ENCODE measurements around the gene SETD9. TPM values are rescaled to one million over a fixed set of nuclear protein-coding genes. Genes with fewer than 3 reads are reported as not detected.

SETD9 gene
- total and polyA plus RNA-seq, 9 of the 15 experiments (the other 6 are each of a cell fraction or from before 2014, with no cell fraction given): 10.8 to 32.6 (median 19.8) TPM

GRCh38 chr5:56962286-56962685 lies 52.9 kb downstream of the SETD9 start:
- Histone ChIP-seq H3K4me2 (ENCODE audit: insufficient read depth, low read length) (no peak overlapping the region), H3K9ac (ENCODE audit: insufficient read depth in 1 of 2, low read depth in 2 of 2, low read length in 2 of 2) (no peak overlapping the region), H3K9me3 (replicated peaks; ENCODE audit: control insufficient read depth, insufficient read depth, low read depth, low read length) (no peaks in the 10 kb centered on the region), H3K4me3 (no peak overlapping the region), H3K36me3 (ENCODE audit: control insufficient read depth, insufficient read depth, low read length) (no peaks in the 10 kb centered on the region), H3K27ac (ENCODE audit: extremely low read depth, low read depth, low read length) (no peak overlapping the region), H3K4me1 (replicated peaks in 1 of 2; ENCODE audit: control insufficient read depth in 2 of 2, insufficient read depth in 2 of 2, low read length in 2 of 2) (no peaks in the 10 kb centered on the region), H3K9me1 (ENCODE audit: control insufficient read depth, insufficient read depth, low read length) (no peaks in the 10 kb centered on the region), H3K27me3 (ENCODE audit: control insufficient read depth in 2 of 2, insufficient read depth in 2 of 2, low read length in 2 of 2) (peaks cover 9 to 30% of the 10 kb centered on the region in 2 experiments; a peak in 4 of 5 replicates), H4K20me1 (replicated peaks; ENCODE audit: control insufficient read depth, insufficient read depth, low read length) (no peaks in the 10 kb centered on the region), H2AFZ (ENCODE audit: low read depth, low read length) (no peak overlapping the region), H3K79me2 (ENCODE audit: control insufficient read depth, insufficient read depth, low read length) (no peaks in the 10 kb centered on the region)
- WGBS (ENCODE audit: insufficient coverage, low coverage, missing lambda C conversion rate): 4% methylated on average over 2 of the region's 2 CpGs
- FAIRE-seq (no peak), DNase-seq (ENCODE audit: extremely low read depth in 1 of 4, low spot score in 3 of 4) (no peak), ATAC-seq (no peak)
- in situ Hi-C loops (cut with MboI) (no loop called here), intact Hi-C loops (cut with micrococcal nuclease) (no loop called here)
- no TSS peak for BruUV-seq (replicated peaks)
- POLR2A ChIA-PET: no interaction called here
- CTCF ChIA-PET (ENCODE audit: low intra/inter-chr PET ratio): no interaction called here
- TF ChIP-seq HDAC6 (IDR thresholded peaks at IDR 0.05; ENCODE audit: low read depth, low read length) (no peak), AFF1 (IDR thresholded peaks at IDR 0.05; ENCODE audit: low read depth in 1 of 2, partially characterized antibody in 2 of 2) (no peak), SRSF3 (IDR thresholded peaks at IDR 0.05; ENCODE audit: insufficient read depth, low read length) (no peak), U2AF1 (optimal IDR thresholded peaks at IDR 0.05; ENCODE audit: low read depth, low read length) (no peak), HEY1 (CRISPR knock-in tag; IDR thresholded peaks at IDR 0.05; ENCODE audit: borderline replicate concordance) (no peak), CBX5 (IDR thresholded peaks at IDR 0.05; ENCODE audit: borderline replicate concordance, low read depth) (no peak), ZNF232 (CRISPR knock-in tag; IDR thresholded peaks at IDR 0.05) (no peak), ZNF609 (CRISPR knock-in tag; IDR thresholded peaks at IDR 0.05; ENCODE audit: borderline replicate concordance) (no peak), CEBPG (CRISPR knock-in tag; IDR thresholded peaks at IDR 0.05) (no peak), CEBPG (tag; conservative IDR thresholded peaks at IDR 0.05 in 1 of 2, IDR thresholded peaks at IDR 0.05 in 1 of 2) (no peak), POU5F1 (IDR thresholded peaks at IDR 0.05; ENCODE audit: borderline replicate concordance, low read depth, low read length, partially characterized antibody) (no peak), HMG20A (CRISPR knock-in tag; conservative IDR thresholded peaks at IDR 0.05) (no peak), CBFB (CRISPR knock-in tag; IDR thresholded peaks at IDR 0.05) (no peak), DDX20 (tag; IDR thresholded peaks at IDR 0.05; ENCODE audit: low read depth) (no peak), BRD4 (IDR thresholded peaks at IDR 0.05) (no peak)

Data from K562 (cell line).